ENCODE data around the gene FABP1.

FABP1 gene

DNA sequence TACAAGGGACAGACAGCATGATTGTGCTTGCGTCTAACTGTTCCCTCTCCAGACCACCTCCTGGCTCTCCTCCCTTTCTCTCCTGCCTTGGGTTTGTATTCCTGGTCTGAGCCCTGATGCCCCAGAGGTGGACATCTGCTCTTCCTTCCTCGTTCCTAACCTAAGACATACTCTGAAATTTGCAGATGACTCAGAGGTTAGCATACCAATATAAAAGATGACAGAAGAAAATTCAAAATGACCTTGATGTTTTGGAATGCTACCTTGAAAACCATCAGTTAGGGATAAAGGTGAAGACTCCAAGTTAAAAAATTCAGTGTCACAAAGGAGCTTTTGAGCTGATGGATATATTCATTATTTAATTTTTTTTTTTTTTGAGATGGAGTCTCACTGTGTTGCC, 47.3 kb downstream of the FABP1 start:
- no peak for FAIRE-seq
- no peak for DNase-seq (ENCODE audit: insufficient read length, low spot score)
- no peak for TF ChIP-seq POLR2A (IDR thresholded peaks at IDR 0.05; ENCODE audit: low read depth, low read length)
- no peak for TF ChIP-seq PAX5 (IDR thresholded peaks at IDR 0.05; ENCODE audit: insufficient read depth, low read length, severe bottlenecking)
- TF ChIP-seq TAF1 (IDR thresholded peaks at IDR 0.05; ENCODE audit: low read depth, low read length), result no peak
- no peak for TF ChIP-seq POLR2AphosphoS5 (IDR thresholded peaks at IDR 0.05; ENCODE audit: low read depth, low read length)
- TF ChIP-seq POU2F2 (IDR thresholded peaks at IDR 0.05; ENCODE audit: low read depth, low read length), result no peak
- TF ChIP-seq SPI1 (IDR thresholded peaks at IDR 0.05; ENCODE audit: low read depth, low read length), result no peak

DNA sequence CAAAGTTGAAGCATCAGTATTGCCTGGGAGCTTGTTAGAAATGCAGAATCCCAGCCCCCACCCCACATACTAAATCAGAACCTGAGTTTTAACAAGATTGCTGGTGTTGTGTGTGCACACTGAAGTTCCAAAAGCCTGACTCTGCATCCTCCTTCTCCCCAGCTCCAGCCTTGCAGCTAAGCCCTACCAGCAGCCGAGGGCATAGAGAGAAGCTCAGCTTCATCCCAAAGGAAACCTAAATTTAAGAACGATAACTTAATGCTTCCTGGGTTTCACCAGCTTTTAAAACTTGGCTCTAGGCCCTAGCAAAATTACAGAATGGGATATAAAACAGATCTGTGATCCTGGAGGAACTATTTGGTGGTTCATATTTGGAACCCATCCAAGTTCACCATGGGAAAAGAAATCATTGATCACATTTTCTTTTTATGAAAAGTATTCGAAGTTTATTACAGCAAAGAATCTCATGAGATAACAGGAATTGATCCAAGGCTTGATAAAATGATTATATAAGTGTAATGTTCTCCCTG, 49.2 kb downstream of the FABP1 start:
- TF ChIP-seq POLR2AphosphoS5 (IDR thresholded peaks at IDR 0.05; ENCODE audit: low read depth, low read length) (no peak), POU2F2 (IDR thresholded peaks at IDR 0.05; ENCODE audit: low read depth, low read length) (no peak), POLR2A (IDR thresholded peaks at IDR 0.05; ENCODE audit: low read depth, low read length) (no peak), SPI1 (IDR thresholded peaks at IDR 0.05; ENCODE audit: low read depth, low read length) (no peak), TAF1 (IDR thresholded peaks at IDR 0.05; ENCODE audit: low read depth, low read length) (no peak), PAX5 (IDR thresholded peaks at IDR 0.05; ENCODE audit: insufficient read depth, low read length, severe bottlenecking) (no peak)
- DNase-seq (ENCODE audit: insufficient read length, low spot score) (no peak), FAIRE-seq (no peak)

DNA sequence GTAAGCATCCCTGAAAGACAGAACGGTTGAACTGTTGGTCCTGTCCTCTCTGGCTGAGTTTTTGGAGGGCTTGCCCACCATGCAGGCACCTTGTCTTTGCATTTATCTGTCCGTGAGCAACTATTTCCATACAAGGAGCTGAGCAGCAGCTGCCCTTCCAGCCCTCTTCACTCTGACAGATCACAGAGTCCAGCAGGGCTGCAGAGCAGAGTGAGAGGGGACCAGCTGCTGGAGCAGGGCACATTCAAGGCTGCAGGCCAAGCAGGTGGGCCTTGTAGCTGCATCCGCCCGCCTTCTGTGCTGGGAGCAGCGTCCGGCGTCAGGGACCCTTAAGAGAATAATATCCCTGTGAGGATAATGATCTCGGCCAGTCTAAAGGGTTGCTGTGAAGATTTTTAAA, 50.8 kb downstream of the FABP1 start:
- no peak for TF ChIP-seq POLR2AphosphoS5 (IDR thresholded peaks at IDR 0.05; ENCODE audit: low read depth, low read length)
- TF ChIP-seq TAF1 (IDR thresholded peaks at IDR 0.05; ENCODE audit: low read depth, low read length), result no peak
- no peak for TF ChIP-seq SPI1 (IDR thresholded peaks at IDR 0.05; ENCODE audit: low read depth, low read length)
- no peak for TF ChIP-seq PAX5 (IDR thresholded peaks at IDR 0.05; ENCODE audit: insufficient read depth, low read length, severe bottlenecking)
- no peak for TF ChIP-seq POLR2A (IDR thresholded peaks at IDR 0.05; ENCODE audit: low read depth, low read length)
- no peak for TF ChIP-seq POU2F2 (IDR thresholded peaks at IDR 0.05; ENCODE audit: low read depth, low read length)
- FAIRE-seq (no peak), DNase-seq (ENCODE audit: insufficient read length, low spot score) (no peak)

DNA sequence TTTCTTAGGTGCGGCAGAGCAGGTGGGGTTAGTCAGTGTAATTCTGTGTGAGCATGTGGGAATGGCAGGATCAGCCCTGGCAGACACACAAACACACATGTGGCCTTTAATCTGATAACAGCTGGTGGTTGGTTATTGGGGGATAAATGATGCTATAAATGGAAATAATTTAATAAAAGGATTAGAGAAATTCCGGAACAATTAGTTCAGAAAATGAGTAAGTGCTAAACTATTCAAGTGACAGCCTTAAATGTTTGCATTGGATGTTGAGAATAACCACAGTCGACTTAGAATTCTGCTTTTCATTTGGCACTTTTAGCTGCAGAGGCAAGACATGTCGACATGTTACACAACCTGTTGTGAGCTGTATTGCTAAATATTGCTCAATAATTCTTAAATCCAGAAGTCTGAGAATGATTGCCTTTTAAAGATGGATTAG, 53.0 kb downstream of the FABP1 start:
- DNase-seq (ENCODE audit: insufficient read length, low spot score), result no peak
- FAIRE-seq, result no peak
- no peak for TF ChIP-seq POU2F2 (IDR thresholded peaks at IDR 0.05; ENCODE audit: low read depth, low read length)
- TF ChIP-seq TAF1 (IDR thresholded peaks at IDR 0.05; ENCODE audit: low read depth, low read length), result no peak
- no peak for TF ChIP-seq PAX5 (IDR thresholded peaks at IDR 0.05; ENCODE audit: insufficient read depth, low read length, severe bottlenecking)
- no peak for TF ChIP-seq POLR2A (IDR thresholded peaks at IDR 0.05; ENCODE audit: low read depth, low read length)
- TF ChIP-seq POLR2AphosphoS5 (IDR thresholded peaks at IDR 0.05; ENCODE audit: low read depth, low read length), result no peak
- TF ChIP-seq SPI1 (IDR thresholded peaks at IDR 0.05; ENCODE audit: low read depth, low read length), result no peak

- FAIRE-seq (no peak), DNase-seq (ENCODE audit: insufficient read length, low spot score) (no peak)
- TF ChIP-seq POLR2AphosphoS5 (IDR thresholded peaks at IDR 0.05; ENCODE audit: low read depth, low read length) (no peak), TAF1 (IDR thresholded peaks at IDR 0.05; ENCODE audit: low read depth, low read length) (no peak), PAX5 (IDR thresholded peaks at IDR 0.05; ENCODE audit: insufficient read depth, low read length, severe bottlenecking) (no peak), POLR2A (IDR thresholded peaks at IDR 0.05; ENCODE audit: low read depth, low read length) (no peak)
Measured at GRCh38 chr2:88074150-88074549, 53.7 kb downstream of the FABP1 start.

Measured in GM12891 (cell line).